HepG2 (cell line): ENCODE data around the gene SEPHS2. TPM values are rescaled to one million over a fixed set of nuclear protein-coding genes. Genes with fewer than 3 reads are reported as not detected.

Experiments used
- AHR ChIP-seq: IDR thresholded peaks from 2 replicates; pipeline ENCODE4 v1.6.1; 2018; ENCODE audit warnings: missing genetic modification reagents, missing compliant biosample characterization
- ATF6 ChIP-seq: sonication (generic); formaldehyde crosslinking; conservative IDR thresholded peaks from 2 replicates; pipeline ENCODE4 v1.4.0; 2020; ENCODE audit warnings: missing genetic modification reagents
- BCL6 ChIP-seq: IDR thresholded peaks from 2 replicates; pipeline ENCODE4 v1.6.1; 2016; ENCODE audit warnings: missing genetic modification reagents, missing compliant biosample characterization
- FOXC1 ChIP-seq: sonication (generic); formaldehyde crosslinking; IDR thresholded peaks from 2 replicates; pipeline ENCODE4 v1.8.0; 2022; ENCODE audit warnings: mild to moderate bottlenecking, missing genetic modification reagents, borderline replicate concordance
- GABPB1 ChIP-seq: IDR thresholded peaks from 2 replicates; pipeline ENCODE4 v1.6.1; 2016; ENCODE audit warnings: mild to moderate bottlenecking, missing genetic modification reagents, moderate library complexity, missing compliant biosample characterization
- GLI4 ChIP-seq: sonication (generic); formaldehyde crosslinking; IDR thresholded peaks from 2 replicates; pipeline ENCODE4 v1.5.1; 2020; ENCODE audit warnings: missing genetic modification reagents, mild to moderate bottlenecking, moderate library complexity, borderline replicate concordance
- HINFP ChIP-seq: sonication (generic); formaldehyde crosslinking; IDR thresholded peaks from 2 replicates; pipeline ENCODE4 v1.4.0; 2020; ENCODE audit warnings: low read depth, mild to moderate bottlenecking, missing genetic modification reagents
- HMG20A ChIP-seq: IDR thresholded peaks from 2 replicates; pipeline ENCODE4 v1.6.1; 2016; ENCODE audit warnings: borderline replicate concordance
- MATR3 ChIP-seq: sonication (generic); formaldehyde crosslinking; IDR thresholded peaks from 2 replicates; pipeline ENCODE4 v1.4.0; 2020; ENCODE audit warnings: missing genetic modification reagents
- PRPF4 ChIP-seq: fragments of 200-400 bp; formaldehyde crosslinking; IDR thresholded peaks from 2 replicates; pipeline ENCODE4 v1.6.1; 2016; ENCODE audit warnings: low read length, low read depth; ENCODE audit not compliant: poor library complexity, severe bottlenecking
- RORA ChIP-seq: sonication (generic); formaldehyde crosslinking; IDR thresholded peaks from 2 replicates; pipeline ENCODE4 v1.5.0; 2020; ENCODE audit warnings: mild to moderate bottlenecking, missing genetic modification reagents, moderate library complexity
- SETDB1 ChIP-seq: sonication (generic); formaldehyde crosslinking; IDR thresholded peaks from 2 replicates; pipeline ENCODE4 v1.5.1; 2020; ENCODE audit warnings: missing genetic modification reagents, mild to moderate bottlenecking, borderline replicate concordance
- SP5 ChIP-seq: IDR thresholded peaks from 2 replicates; pipeline ENCODE4 v1.6.1; 2016; ENCODE audit warnings: low read depth, borderline replicate concordance
- TOE1 ChIP-seq: sonication (generic); formaldehyde crosslinking; IDR thresholded peaks from 2 replicates; pipeline ENCODE4 v1.4.0; 2020; ENCODE audit warnings: mild to moderate bottlenecking, missing genetic modification reagents
- TRAFD1 ChIP-seq: sonication (generic); formaldehyde crosslinking; IDR thresholded peaks from 2 replicates; pipeline ENCODE4 v1.5.1; 2020; ENCODE audit warnings: missing genetic modification reagents, mild to moderate bottlenecking, borderline replicate concordance
- ZKSCAN5 ChIP-seq: sonication (generic); formaldehyde crosslinking; IDR thresholded peaks from 2 replicates; pipeline ENCODE4 v1.5.1; 2020; ENCODE audit warnings: mild to moderate bottlenecking, missing genetic modification reagents
- ZNF17 ChIP-seq: sonication (generic); formaldehyde crosslinking; IDR thresholded peaks from 2 replicates; pipeline ENCODE4 v1.5.0; 2020; ENCODE audit warnings: mild to moderate bottlenecking, missing genetic modification reagents
- ZNF232 ChIP-seq: sonication (generic); formaldehyde crosslinking; IDR thresholded peaks from 2 replicates; pipeline ENCODE4 v1.4.0; 2020; ENCODE audit warnings: missing genetic modification reagents, borderline replicate concordance
- ZNF263 ChIP-seq: sonication (generic); formaldehyde crosslinking; IDR thresholded peaks from 2 replicates; pipeline ENCODE4 v1.4.0; 2020; ENCODE audit warnings: missing genetic modification reagents
- ZNF280B ChIP-seq: sonication (generic); formaldehyde crosslinking; IDR thresholded peaks from 2 replicates; pipeline ENCODE4 v1.5.0; 2020; ENCODE audit warnings: missing genetic modification reagents, mild to moderate bottlenecking, borderline replicate concordance
- ZNF556 ChIP-seq: sonication (generic); formaldehyde crosslinking; IDR thresholded peaks from 2 replicates; pipeline ENCODE4 v1.4.0; 2020; ENCODE audit warnings: mild to moderate bottlenecking, missing genetic modification reagents, borderline replicate concordance
- ZNF572 ChIP-seq: sonication (generic); formaldehyde crosslinking; IDR thresholded peaks from 2 replicates; pipeline ENCODE4 v1.5.1; 2020; ENCODE audit warnings: mild to moderate bottlenecking, missing genetic modification reagents
- ZNF678 ChIP-seq: sonication (generic); formaldehyde crosslinking; IDR thresholded peaks from 2 replicates; pipeline ENCODE4 v1.4.0; 2020; ENCODE audit warnings: mild to moderate bottlenecking, missing genetic modification reagents
- polyA plus RNA-seq, 8 experiments: library from polyadenylated mRNA; depleted of rRNA in 3 of 8; stranded (reverse) in 7 of 8; unstranded in 1 of 8; fragments of >200 nt; fragmentation: Illumina TruSeq in 4 of 8; extraction: Trizol in 4 of 8; gene quantifications; 2 replicates each; pipeline versions ENCODE4 v1.2.1 to v1.2.3, GENCODE V29; 2011 to 2016; ENCODE audit warnings: low read depth in 4 of 8, missing spikeins in 1 of 8, mixed read lengths in 1 of 8; ENCODE audit not compliant: insufficient read depth in 1 of 8
- total RNA-seq, 5 experiments: library from RNA; depleted of rRNA; stranded (reverse); fragments of >200 nt; fragmentation: Illumina TruSeq; extraction: Trizol; gene quantifications; 2 replicates each; pipeline ENCODE4 v1.2.3, GENCODE V29; 2016; ENCODE audit warnings: low read depth in 1 of 5

The SEPHS2 gene
- total and polyA plus RNA-seq, 2 of the 13 experiments (the other 11 are each of a cell fraction or from before 2014, with no cell fraction given) = 20.7 to 127 TPM

GRCh38 chr16:30458561-30459394 is 13.1 kb upstream of the SEPHS2 start (continued):
- TF ChIP-seq ZKSCAN5 (CRISPR knock-in tag) = no peak
- TF ChIP-seq BCL6 (CRISPR knock-in tag) = peak; percentile 40
- TF ChIP-seq ZNF556 = peak; percentile 24; the same call in 1 of the 2 replicates
- TF ChIP-seq HMG20A (CRISPR knock-in tag) = no peak
- peak; percentile 39; the same call in 1 of the 2 replicates for TF ChIP-seq ZNF263 (CRISPR knock-in tag)
- TF ChIP-seq TOE1 = no peak
- no peak for TF ChIP-seq RORA
- no peak for TF ChIP-seq ZNF678 (CRISPR knock-in tag)
- TF ChIP-seq AHR (CRISPR knock-in tag) = 0 out of 2 replicates have a peak, but pooled peaks have one; percentile 25
- TF ChIP-seq GLI4 (CRISPR knock-in tag) = peak; percentile 85; the same call in 1 of the 2 replicates
- TF ChIP-seq ATF6 = no peak
- TF ChIP-seq SP5 = 0 out of 2 replicates have a peak, but pooled peaks have one; percentile 26
- no peak for TF ChIP-seq MATR3
- TF ChIP-seq FOXC1 (CRISPR knock-in tag) = no peak
- peak; percentile 77; the same call in 1 of the 2 replicates for TF ChIP-seq ZNF280B (CRISPR knock-in tag)
- TF ChIP-seq SETDB1 (CRISPR knock-in tag) = no peak
- no peak for TF ChIP-seq ZNF232 (CRISPR knock-in tag)
- peak; percentile 90; the same call in 1 of the 2 replicates for TF ChIP-seq HINFP (CRISPR knock-in tag)
- TF ChIP-seq TRAFD1 = no peak; the same call in 1 of the 2 replicates
- TF ChIP-seq ZNF17 (CRISPR knock-in tag) = no peak
- peak; percentile 64 for TF ChIP-seq GABPB1
- TF ChIP-seq ZNF572 = peak; percentile 64; the same call in 1 of the 2 replicates
- no peak for TF ChIP-seq PRPF4
